HG03521 (cell line): ENCODE data around the gene AKT1S1.
"Not testable (repeated sequence)": the region's sequence is repeated elsewhere in the genome, so short reads cannot be mapped to it uniquely, and the experiment has no call there.

Experiments used
- ATAC-seq: cut with Tn5 transposase; IDR thresholded peaks from one replicate; pipeline ENCODE4 v1.9.1; 2021; ENCODE audit warnings: mild to moderate bottlenecking, moderate library complexity; ENCODE audit not compliant: unreplicated experiment

Gene AKT1S1

DNA sequence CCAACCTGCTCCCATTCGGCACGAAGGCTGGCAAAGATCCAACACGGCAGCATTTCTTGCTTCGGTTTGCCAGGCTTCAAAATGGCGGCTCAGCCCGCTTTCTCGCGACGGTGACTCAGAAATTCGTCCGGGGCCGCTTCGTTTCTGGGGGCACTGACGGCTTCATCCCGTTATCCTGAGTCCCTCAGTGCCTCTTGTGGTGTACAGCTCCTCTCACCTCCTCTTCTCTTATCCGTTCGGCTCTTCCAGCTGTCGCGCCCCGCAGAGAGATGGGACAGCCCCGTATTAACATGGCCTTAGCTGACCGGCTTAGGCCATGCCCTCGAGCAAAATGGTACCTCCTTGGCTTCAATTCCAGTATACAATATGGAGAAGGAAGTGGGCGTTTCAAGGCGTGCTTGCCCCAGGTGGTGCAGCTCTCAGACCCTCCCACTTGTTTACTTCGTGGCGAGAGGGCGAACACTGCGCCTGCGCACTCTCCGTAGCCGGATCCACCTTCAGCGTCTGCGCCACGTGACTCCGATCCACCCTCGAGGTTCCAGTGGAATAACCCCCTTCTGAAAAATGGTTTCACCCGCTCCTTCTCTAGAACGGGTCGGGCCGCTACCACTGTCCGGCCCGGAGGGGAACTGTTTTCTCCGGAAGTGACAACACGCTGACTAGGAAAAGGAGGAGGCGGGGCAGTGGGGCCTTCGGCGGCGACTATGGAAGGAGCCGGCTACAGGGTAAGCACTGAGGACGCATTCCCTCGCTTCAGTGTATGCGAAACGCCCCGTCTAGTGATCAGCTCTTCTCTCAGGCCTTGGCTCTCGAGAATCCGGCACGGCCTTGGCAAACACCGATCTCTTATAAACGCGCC is at the start of gene AKT1S1, which contains the start of gene TBC1D17:
Gene AKT1S1, minus strand, starts transcription at position 336 of the 859 bp plus-strand sequence. CDS start 4,060 bp downstream, outside the sequence.
Gene TBC1D17, plus strand, starts transcription at position 683 of the 859 bp plus-strand sequence. Its CDS starts 22 bp downstream, at position 705.
- peak; percentile 52 for ATAC-seq

DNA sequence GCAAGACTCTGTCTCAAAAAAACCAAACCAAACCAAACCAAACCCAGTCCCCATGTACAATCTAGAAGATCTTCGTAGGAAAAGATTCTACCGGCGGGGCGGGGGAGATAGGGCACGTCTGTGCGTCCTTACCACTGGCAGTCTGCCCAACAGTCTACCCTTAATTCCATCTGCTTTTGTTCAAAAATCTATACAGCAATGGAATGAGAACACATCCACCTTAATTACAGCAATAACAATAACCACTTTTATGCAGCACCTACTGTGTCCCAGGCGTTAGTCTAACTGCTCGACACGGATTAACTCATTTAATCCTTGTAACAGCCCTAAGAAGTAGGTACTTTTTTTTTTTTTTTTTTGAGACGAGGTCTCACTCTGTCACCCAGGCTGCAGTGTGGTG is 49.4 kb upstream of the AKT1S1 start:
- ATAC-seq: no peak

DNA sequence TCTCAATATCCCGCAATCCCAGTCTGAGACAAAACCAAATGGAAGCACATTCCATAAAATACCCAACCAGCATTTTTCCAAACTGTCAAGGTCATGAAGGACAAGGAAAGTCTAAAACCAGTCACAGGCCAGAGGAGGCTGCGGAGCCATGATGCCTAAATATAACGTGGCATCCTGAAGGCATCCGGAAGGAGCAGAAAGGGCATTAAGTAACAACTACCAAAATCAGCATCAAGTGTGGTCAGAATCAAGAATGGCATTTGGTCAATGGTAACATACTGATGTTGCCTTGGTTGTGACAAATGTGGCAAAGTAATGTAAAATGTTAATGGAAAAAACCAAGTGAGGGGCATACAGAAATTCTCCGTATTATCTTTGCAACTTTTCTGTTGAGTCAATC is 48.3 kb upstream of the AKT1S1 start:
- ATAC-seq: no peak

DNA sequence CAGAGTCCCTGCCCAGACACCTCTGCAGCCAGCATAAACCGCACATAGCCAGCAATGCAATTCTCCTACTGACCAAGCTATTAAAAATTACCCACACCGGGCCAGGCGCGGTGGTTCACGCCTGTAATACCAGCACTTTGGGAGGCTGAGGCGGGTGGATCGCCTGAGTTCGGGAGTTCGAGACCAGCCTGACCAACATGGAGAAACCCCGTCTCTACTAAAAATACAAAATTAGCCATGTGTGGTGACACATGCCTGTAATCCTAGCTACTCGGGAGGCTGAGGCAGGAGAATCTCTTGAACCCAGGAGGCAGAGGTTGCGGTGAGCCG is 47.7 kb upstream of the AKT1S1 start:
- not testable (repeated sequence) for ATAC-seq

DNA sequence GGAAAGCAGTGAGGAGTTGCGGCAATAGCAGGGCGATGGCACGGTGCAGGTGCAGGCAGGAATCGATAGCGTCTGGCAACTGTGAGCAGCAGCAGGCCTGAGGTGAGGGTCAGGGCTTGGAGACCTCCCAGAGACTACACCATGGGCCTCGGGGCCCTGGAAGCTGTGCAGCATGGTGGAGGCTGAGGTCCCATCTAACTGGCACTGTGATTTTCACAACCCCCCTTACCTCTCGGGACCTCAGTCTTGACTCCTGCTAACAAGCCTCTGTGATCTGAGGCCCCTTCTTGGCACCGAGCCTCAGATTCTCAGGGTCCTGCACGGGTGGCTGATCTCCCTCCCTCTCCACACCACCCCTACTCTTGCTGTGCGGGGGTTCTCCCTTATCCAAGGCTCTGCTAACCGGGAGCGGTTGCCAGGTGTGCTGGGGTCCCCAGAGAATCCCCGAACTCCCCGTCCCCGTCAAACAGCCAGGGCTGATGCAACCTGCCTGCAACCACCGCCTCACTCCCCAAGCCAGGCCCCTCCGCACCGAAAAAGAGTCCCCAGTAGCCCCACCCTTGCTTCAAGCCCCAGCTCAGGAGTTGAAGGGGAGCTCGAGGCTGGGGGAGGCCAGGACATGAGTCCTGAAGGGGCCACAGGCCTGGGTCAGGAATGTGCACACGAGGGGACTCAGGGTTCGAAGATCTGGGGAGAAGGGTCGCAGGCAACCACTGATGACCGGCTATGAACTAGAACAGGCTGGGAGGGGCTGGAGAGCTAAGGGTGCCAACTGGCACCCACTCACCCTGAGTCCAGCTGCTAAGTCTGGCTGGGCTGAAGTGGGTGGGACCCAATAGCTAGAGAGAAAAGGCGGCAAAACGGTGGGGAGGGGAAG is 47.1 kb upstream of the AKT1S1 start:
- no peak for ATAC-seq

DNA sequence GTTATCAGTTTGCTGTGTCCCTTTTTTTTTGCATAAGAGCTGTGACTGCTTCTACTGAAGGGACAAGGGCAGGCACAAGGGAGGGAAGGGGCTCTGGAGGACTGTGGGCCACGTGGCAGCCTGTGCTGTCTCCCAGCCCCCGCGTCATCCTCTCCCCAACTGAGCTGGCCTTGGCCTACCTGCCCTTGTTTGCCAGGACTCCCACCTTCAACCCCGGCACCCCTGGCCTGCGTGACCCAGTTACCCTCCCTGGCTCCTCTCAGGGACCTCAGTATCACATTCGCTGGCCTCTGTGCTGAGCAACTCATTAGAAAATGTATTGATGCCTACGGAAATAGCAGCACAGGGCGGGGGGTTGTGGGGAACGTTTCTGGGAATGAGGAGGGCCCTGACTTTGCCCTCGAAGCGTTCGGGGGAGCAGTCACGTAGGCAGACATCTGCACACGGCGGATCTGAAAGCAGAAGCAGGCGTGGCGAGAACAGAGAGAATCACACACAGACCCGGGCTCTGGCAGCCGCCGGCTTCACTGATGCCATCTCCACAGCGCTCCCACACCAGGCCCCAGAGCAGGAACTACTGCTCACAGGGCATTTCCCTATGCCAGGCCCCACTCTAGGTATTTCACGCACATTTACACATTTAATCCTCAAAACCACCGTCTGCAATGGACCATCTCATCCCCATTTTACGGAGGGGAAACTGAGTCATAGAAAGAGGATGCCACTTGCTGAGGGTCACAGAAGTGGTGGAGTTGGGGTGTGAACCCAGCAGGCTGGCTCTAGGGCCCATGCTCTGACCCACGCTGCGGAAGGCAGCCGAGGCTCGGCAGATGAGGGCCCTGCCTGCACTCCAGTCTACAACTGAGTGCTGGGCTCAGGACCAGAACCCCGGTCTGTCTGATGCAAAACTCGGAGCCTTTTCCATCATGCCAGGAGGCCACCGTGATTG is 46.2 kb upstream of the AKT1S1 start:
- no peak for ATAC-seq

DNA sequence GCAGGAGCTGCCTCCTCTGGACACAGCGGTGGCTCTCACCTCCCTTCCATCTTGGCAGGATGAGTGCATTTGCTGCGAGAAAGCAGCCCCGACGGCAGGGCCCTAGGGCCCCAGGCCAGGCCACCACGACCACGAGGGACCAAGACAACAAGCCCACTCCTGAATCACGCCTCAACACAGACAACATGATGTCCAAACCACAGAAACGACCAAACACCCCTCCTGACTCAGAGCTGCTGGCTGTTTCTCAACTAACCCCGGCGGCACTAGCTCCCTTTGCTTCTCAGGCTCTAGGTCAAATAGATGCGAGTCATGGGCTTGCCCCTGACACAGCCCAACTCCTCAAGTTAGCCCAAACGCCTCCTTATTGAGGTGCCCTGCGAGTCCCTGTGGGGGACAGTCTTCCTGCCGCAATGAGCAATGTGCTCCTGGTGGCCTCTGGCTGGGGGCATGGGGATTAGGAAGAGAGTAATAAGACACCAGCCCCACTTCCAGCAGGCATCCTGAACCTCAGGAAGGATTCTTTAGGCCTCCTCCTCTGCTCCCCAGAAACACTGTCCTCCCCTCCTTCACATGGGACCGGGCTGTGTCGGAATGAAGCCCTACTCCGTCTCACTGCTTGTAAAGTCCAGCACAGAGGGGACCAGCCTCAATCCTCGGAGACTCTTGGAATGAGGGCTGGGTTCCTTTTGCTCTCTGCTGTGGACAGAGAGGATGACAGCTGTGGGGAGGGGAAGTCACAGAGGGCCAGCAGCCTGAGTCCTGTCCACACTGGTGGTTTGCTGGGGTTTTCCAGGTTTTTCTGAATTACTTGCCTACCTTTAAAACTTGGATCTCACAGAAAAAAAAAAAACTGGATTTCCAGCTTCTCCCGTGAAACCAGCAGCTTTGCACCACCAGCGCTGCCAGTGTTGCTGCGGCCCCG is 45.0 kb upstream of the AKT1S1 start:
- ATAC-seq: no peak

DNA sequence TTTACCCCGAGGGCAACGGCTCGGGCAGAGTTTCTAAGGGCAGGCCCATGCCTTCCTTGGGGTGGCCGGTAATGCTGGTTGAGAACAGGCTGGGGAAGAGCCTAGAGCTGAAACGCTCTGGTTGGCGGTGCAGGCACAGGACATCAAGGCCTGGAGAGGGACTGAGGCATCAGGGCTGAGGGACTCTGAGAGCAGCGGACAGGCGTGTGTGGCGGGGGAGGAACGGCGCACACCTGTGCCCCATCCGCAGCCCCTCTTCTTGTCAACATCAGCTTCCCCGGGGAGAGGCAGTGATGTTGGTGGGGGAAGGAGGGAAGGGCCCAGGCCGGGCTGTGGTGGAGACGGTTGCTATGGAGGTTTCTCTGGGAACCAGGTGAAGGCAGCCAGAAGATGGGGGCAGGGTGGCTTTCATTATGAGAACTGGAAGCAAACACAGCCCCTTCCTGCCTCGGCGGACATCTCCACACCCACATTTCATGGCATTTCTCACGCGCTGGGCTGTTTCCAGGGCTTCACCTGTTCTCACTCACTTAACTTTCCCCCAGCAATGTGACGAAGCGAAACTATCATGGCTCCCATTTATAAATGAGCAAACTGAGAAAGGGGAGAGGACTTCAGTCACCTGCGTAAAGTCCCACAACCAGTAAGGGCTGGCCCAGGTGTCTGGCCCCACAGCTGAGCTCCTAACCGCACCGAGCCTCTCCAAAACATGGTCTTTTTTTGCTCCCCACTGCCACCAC is 43.6 kb upstream of the AKT1S1 start:
- ATAC-seq: no peak

DNA sequence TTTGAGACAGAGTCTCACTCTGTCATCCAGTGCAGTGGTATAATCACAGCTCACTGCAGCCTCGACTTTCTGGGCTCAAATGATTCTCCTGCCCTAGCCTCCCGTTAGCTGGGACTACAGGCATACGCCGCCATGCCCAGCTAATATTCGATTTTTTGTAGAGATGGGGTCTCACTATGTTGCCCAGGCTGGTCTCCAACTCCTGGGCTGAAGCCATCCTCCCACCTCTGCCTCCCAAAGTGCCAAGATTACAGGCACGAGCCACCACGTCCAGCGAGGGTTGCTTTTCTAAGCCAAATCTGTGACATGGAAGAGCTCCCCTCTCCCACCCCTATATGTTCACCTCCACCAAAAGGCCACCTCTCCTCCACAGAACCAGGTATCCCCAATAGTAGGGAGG is 40.9 kb upstream of the AKT1S1 start:
- ATAC-seq: no peak

DNA sequence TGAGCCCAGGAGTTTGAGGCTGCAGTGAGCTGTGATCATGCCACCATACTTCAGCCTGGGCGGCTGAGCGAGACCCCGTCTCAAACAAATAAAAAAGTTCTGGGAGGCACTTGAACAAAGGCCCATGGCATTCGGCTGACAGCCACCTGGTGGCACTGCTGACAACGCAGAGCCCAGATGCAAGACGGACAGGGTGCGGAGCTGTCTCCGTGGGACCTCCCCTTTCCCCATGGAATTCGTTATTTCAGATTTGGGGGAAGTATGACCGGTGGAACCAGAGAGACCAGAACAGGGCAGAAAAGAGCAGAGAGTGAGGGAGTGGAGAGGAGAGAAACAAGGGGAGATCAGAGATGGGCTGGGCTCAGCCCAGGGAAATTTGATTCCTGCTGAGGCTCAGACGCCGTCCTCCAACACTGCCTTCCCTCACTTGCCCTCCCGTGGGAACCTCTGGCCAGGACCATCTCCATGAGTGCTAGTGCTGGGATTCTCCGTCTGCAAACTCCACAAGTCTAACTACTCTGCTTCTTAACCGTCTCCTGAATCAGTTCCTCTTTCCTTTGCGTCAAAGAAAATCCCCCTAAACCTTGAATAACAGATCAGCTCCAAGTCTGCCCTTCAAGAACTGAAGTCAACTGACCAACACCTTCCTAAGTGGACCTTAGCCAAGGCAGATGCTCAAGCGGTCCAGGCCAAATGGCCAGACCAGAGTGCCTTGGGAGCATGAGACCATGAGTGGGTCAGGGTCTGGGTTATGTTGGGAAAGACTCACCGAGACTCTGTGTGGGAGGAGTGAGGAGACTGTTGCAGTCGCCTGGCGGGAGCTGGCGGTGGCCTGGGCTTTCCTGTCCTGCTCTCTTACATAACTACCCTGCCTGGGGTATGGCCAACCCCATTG is 39.9 kb upstream of the AKT1S1 start:
- no peak for ATAC-seq

DNA sequence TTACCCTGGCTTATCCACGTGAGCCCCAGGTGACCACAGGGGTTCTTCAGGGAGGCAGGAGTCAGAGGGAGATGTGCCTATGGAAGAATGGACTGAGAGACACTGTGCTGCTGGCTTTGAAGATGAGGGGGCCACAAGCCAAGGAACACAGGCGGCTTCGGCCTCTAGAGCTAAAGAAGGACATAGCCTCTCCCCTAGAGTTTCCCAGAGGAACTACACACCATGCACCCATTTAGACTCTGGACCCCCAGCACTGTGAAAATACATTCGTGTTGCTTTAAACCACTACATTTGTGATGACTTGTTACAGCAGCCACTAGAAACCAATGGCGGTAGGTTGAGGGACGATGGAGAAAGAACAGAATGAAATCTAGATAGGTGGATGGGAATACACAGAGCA is 38.1 kb upstream of the AKT1S1 start:
- no peak for ATAC-seq

DNA sequence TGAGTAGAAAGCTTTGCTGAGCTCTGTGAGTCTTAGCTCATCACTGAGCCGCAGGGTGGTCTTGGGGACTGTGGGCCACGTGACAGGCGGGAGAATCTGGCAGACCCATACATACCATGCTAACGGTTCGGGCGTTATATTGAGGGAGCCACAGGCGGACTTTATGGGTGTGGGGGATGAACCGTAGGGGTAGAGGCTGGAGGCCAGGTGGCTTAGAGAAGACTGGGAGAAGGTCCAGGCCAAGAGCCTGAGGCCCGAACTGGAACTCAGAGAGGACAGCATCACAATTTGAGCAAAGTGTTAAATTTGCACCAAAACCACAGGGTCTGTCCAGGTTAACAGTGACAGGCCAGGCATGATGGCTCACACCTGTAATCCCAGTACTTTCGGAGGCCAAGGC is 36.6 kb upstream of the AKT1S1 start:
- no peak for ATAC-seq

DNA sequence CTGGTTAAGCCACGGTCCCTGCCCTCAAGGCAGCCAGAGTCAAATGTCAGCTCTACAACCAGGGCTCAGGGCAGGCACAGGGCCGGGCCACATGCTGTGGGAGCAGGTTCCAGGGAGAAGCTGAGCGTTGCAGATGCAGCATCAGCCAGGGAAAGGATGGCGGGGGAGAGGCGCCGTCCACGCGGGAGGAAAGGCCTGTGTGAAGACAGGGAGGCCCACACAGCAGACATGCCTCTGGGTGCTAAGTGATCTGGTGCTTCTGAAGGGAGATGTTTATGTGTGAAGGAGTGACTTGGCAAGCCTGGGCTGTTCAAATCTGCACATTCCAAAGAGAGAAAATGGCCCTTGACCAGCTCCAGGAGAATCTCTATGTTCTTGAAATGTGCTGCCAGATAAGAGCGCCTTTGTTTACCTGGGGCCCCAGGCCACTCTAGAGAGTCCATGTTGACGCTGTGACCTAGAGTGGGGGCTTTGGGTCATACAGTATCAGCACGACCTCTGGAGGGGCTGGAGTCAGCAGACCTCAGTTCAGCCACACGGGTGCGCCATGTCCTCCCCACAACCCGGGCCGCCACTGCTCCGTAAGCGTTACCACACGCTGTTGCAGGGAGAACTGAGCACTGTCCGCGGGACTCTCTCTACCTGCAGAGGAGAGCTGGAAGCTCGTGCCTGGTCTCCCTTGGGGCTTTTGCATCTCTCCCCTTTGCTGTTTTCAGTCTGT is 36.0 kb upstream of the AKT1S1 start:
- ATAC-seq: no peak

DNA sequence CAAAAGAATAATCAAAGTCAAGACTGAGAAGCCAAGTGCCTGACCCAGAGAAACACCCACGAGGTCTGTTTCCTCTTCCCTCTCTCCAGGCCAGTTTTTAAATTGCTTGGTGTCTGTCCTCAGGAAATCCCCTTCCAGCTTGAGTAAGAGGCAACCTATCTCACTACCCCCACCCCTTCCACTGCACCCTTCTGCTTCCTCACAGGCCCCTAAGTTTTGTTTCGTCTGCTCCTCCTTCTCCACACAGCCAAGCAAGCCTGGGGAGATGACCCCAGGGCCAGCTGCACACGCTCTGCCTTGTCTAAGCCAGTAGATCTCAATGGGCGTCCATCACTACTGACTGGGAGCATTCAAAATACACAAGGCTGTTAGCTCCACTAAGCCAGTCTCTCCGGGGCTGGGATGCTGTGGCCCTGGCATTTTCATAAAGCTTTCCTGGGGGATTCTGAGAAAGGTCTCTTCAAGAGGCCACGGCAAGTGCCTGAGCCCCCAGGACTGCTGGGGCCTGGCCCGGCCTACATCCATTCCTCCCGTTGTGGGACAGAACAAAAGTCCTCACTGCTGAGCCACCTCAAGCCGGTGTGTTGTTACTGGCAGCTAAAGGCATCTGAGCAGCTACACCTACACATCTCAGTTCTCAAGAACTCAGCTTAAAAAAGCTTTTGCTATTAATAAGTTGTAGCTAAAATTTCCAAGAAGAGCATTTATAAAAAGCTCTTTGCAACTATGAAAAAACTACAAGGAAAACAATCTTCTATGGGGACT is 34.4 kb upstream of the AKT1S1 start:
- no peak for ATAC-seq

DNA sequence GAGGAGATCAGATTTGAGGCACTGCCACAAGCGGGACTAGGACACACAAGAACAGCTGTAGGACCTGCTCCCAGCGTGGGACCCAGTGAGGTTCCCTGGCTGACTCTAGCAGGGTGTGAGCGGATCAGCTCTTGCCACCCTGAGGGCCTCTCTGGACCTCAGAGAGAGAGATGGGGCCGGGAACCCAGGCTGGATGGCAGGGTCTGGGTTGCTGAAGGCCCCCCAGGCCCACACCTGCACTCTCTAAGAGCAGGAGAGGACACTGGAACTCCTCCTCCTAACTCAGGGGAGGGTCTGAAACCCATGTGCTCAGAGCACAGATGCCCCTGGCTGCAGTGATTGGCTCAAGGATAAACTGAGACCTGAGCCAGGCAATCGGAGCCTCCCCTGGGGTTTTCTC is 33.0 kb upstream of the AKT1S1 start:
- ATAC-seq: no peak
